ENCODE data around the gene RAP1GAP2. TPM values are rescaled to one million over a fixed set of nuclear protein-coding genes. Genes with fewer than 3 reads are reported as not detected.

RAP1GAP2 gene
- total and polyA plus RNA-seq, 2 of the 8 experiments (the other 6 are each of a cell fraction or from before 2014, with no cell fraction given) = 24.0 to 63.8 TPM

DNA sequence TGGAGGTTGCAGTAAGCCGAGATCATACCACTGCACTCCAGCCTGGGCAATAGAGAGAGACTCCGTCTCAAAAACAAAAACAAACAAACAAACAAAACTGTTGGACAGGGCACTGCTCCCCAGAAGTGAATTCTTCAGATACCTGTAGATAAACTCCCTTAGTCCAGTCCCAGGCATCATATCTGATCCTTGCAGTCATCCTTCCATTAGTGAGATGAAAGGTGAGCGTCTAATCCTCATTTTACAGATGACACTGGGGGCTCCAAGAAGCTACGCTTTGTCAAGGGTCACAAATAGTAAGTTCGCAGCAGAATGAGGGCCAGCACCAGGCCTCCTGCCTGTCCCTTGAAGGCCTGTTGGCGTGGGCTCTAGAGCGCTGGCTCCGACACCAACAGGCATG is 165.2 kb downstream of the RAP1GAP2 start (continued):
- TF ChIP-seq CEBPB (IDR thresholded peaks at IDR 0.05; ENCODE audit: low read depth, low read length) = no peak
